IMR-90 (cell line): Measurements from ENCODE around the gene FOXK2. TPM values are rescaled to one million over a fixed set of nuclear protein-coding genes. Genes with fewer than 3 reads are reported as not detected.

Experiments
- ATAC-seq: fragments of 200-7000 bp; cut with Tn5 transposase; 2 replicates; pipeline ENCODE4 v1.9.1; 2020; ENCODE audit warnings: low read depth, mild to moderate bottlenecking, moderate library complexity
- BruUV-seq: library from RNA; stranded (reverse); fragments of 400-500 nt; replicated peaks from 2 replicates; lab custom pipeline; 2021; lab: Mats Ljungman, UMichigan
- CTCF ChIA-PET: fragments of 300-600 bp; formaldehyde crosslinking; extraction: SDS; loops from one replicate; lab custom pipeline; 2021; ENCODE audit warnings: antibody characterized with exemption; lab: Yijun Ruan, JAX
- POLR2A ChIA-PET: fragments of 300-600 bp; sonication (Branson Sonifier 250); formaldehyde crosslinking; loops from one replicate; lab custom pipeline; 2022; ENCODE audit warnings: antibody characterized with exemption; ENCODE audit not compliant: unreplicated experiment; lab: Charles Lee
- DNase-seq: peaks from one replicate; pipeline ENCODE4 v3.0.0; 2013
- H2AFZ ChIP-seq: replicated peaks from 2 replicates; pipeline ENCODE3; 2013; ENCODE audit warnings: low read length, mild to moderate bottlenecking; ENCODE audit not compliant: poor library complexity
- H2AK5ac ChIP-seq: 2 replicates; pipeline ENCODE4 v1.6.1; 2013; ENCODE audit warnings: low read depth, low read length, inconsistent platforms
- H2AK9ac ChIP-seq: replicated peaks from 2 replicates; pipeline ENCODE3; 2013; ENCODE audit warnings: mild to moderate bottlenecking, low read depth, low read length, moderate library complexity; ENCODE audit not compliant: poor library complexity
- H2BK120ac ChIP-seq: 2 replicates; pipeline ENCODE4 v1.6.1; 2013; ENCODE audit warnings: low read depth, low read length, inconsistent platforms
- H2BK15ac ChIP-seq: 3 replicates; pipeline ENCODE4 v1.6.1; 2013; ENCODE audit warnings: low read depth, low read length, inconsistent platforms
- H2BK20ac ChIP-seq: 2 replicates; pipeline ENCODE4 v1.6.1; 2013; ENCODE audit warnings: low read depth, mild to moderate bottlenecking, inconsistent platforms, low read length, moderate library complexity
- H2BK5ac ChIP-seq: 2 replicates; pipeline ENCODE4 v1.6.1; 2013; ENCODE audit warnings: mild to moderate bottlenecking, low read depth, low read length, inconsistent platforms; ENCODE audit not compliant: poor library complexity, severe bottlenecking
- H3K14ac ChIP-seq: replicated peaks from 2 replicates; pipeline ENCODE4 v1.6.1; 2013; ENCODE audit warnings: low read depth, low read length, inconsistent platforms
- H3K18ac ChIP-seq: 2 replicates; pipeline ENCODE4 v1.6.1; 2013; ENCODE audit warnings: low read depth, low read length, control low read depth
- H3K23ac ChIP-seq: 2 replicates; pipeline ENCODE4 v1.6.1; 2013; ENCODE audit warnings: low read depth, low read length, inconsistent platforms
- H3K27ac ChIP-seq: 2 replicates; pipeline ENCODE4 v1.5.1; 2013; ENCODE audit warnings: mild to moderate bottlenecking, control low read depth, low read length; ENCODE audit not compliant: insufficient read depth
- H3K27me3 ChIP-seq: 2 replicates; pipeline ENCODE4 v1.6.1; 2013; ENCODE audit warnings: low read length; ENCODE audit not compliant: control insufficient read depth, insufficient read depth
- H3K36me3 ChIP-seq: 2 replicates; pipeline ENCODE4 v1.6.1; 2013; ENCODE audit warnings: low read length, mixed read lengths; ENCODE audit not compliant: control insufficient read depth, insufficient read depth
- H3K4ac ChIP-seq: 2 replicates; pipeline ENCODE4 v1.6.1; 2013; ENCODE audit warnings: low read depth, low read length, inconsistent platforms
- H3K4me1 ChIP-seq: 2 replicates; pipeline ENCODE4 v1.6.1; 2013; ENCODE audit warnings: low read length, mixed read lengths; ENCODE audit not compliant: control insufficient read depth, insufficient read depth
- H3K4me2 ChIP-seq: 2 replicates; pipeline ENCODE4 v1.6.1; 2013; ENCODE audit warnings: low read depth, mild to moderate bottlenecking, control low read depth, low read length, moderate library complexity
- H3K4me3 ChIP-seq: 2 replicates; pipeline ENCODE4 v1.5.1; 2013; ENCODE audit warnings: low read depth, mild to moderate bottlenecking, control low read depth, low read length, moderate library complexity; ENCODE audit not compliant: insufficient read depth
- H3K56ac ChIP-seq: 2 replicates; pipeline ENCODE4 v1.6.1; 2013; ENCODE audit warnings: low read length, inconsistent platforms; ENCODE audit not compliant: insufficient read depth; ENCODE audit errors: extremely low read depth
- H3K79me1 ChIP-seq, 2 experiments: 2 replicates each; pipeline ENCODE4 v1.6.1; 2013; ENCODE audit warnings: low read length in 2 of 2, inconsistent platforms in 1 of 2, low read depth in 1 of 2
- H3K9ac ChIP-seq: 2 replicates; pipeline ENCODE4 v1.6.1; 2013; ENCODE audit warnings: low read depth, low read length, control low read depth
- H3K9me1 ChIP-seq: 2 replicates; pipeline ENCODE4 v1.6.1; 2013; ENCODE audit warnings: low read length, inconsistent platforms; ENCODE audit not compliant: insufficient read depth
- H3K9me3 ChIP-seq: 2 replicates; pipeline ENCODE4 v1.6.1; 2013; ENCODE audit warnings: low read length; ENCODE audit not compliant: control insufficient read depth, insufficient read depth
- H4K20me1 ChIP-seq: 2 replicates; pipeline ENCODE4 v1.6.1; 2013; ENCODE audit warnings: low read length, inconsistent platforms; ENCODE audit not compliant: insufficient read depth
- H4K5ac ChIP-seq: 2 replicates; pipeline ENCODE4 v1.6.1; 2013; ENCODE audit warnings: mild to moderate bottlenecking, low read depth, low read length, control low read depth
- H4K8ac ChIP-seq, 2 experiments: 2 replicates each; pipeline ENCODE4 v1.6.1; 2013; ENCODE audit warnings: low read depth in 2 of 2, low read length in 2 of 2, control low read depth in 1 of 2, inconsistent platforms in 1 of 2
- H4K91ac ChIP-seq: 2 replicates; pipeline ENCODE4 v1.6.1; 2013; ENCODE audit warnings: low read depth, low read length, inconsistent platforms; ENCODE audit not compliant: insufficient read depth
- BHLHE40 ChIP-seq: fragments of 150-350 bp; IDR thresholded peaks from 2 replicates; pipeline ENCODE4 v1.6.1; 2016; ENCODE audit warnings: mild to moderate bottlenecking, low read depth, low read length
- CEBPB ChIP-seq: IDR thresholded peaks from 2 replicates; pipeline ENCODE4 v1.6.1; 2012; ENCODE audit warnings: low read depth, low read length, improper control_type of control experiment
- FOS ChIP-seq: fragments of 150-350 bp; IDR thresholded peaks from 2 replicates; pipeline ENCODE4 v1.6.1; 2016; ENCODE audit warnings: low read depth, low read length
- MAZ ChIP-seq: IDR thresholded peaks from 2 replicates; pipeline ENCODE4 v1.6.1; 2012; ENCODE audit warnings: low read depth, mild to moderate bottlenecking, low read length, improper control_type of control experiment, moderate library complexity, borderline replicate concordance
- MXI1 ChIP-seq: IDR thresholded peaks from 2 replicates; pipeline ENCODE4 v1.6.1; 2012; ENCODE audit warnings: low read depth, mild to moderate bottlenecking, low read length, moderate library complexity, borderline replicate concordance
- NFE2L2 ChIP-seq: fragments of 150-350 bp; IDR thresholded peaks from 2 replicates; pipeline ENCODE4 v1.6.1; 2016; ENCODE audit warnings: low read depth, mild to moderate bottlenecking, low read length
- POLR2A ChIP-seq: IDR thresholded peaks from 2 replicates; pipeline ENCODE4 v1.6.1; 2012; ENCODE audit warnings: mild to moderate bottlenecking, low read depth, low read length
- RAD21 ChIP-seq: IDR thresholded peaks from 2 replicates; pipeline ENCODE4 v1.6.1; 2012; ENCODE audit warnings: low read length, improper control_type of control experiment
- RCOR1 ChIP-seq: IDR thresholded peaks from 2 replicates; pipeline ENCODE4 v1.6.1; 2012; ENCODE audit warnings: mild to moderate bottlenecking, low read length, improper control_type of control experiment; ENCODE audit not compliant: insufficient replicate concordance
- RFX5 ChIP-seq: IDR thresholded peaks from 2 replicates; pipeline ENCODE4 v1.8.0; 2012; ENCODE audit warnings: low read depth, mild to moderate bottlenecking, low read length, moderate library complexity
- WGBS, 2 experiments: methylation state at CpG; one replicate each; pipeline versions ENCODE4 v1.1.5 to v1.1.7; 2013; ENCODE audit warnings: missing lambda C conversion rate in 2 of 2; ENCODE audit not compliant: insufficient read length in 1 of 2; ENCODE audit errors: extremely low coverage in 2 of 2; 5-methylcytosine and 5-hydroxymethylcytosine counted together
- dilution Hi-C: fragments of 300-500 bp; cut with HindIII; formaldehyde crosslinking; loops from one replicate; pipeline ENCODE4 v1.14.3; 2018; ENCODE audit warnings: low sequenced_read_pairs; ENCODE audit not compliant: unreplicated experiment
- in situ Hi-C: fragments of 300-500 bp; cut with MboI; formaldehyde crosslinking; loops from 3 replicates; pipeline ENCODE4 v1.14.3; 2019; ENCODE audit warnings: low sequenced_read_pairs, inconsistent platforms, mixed read lengths
- intact Hi-C: fragments of 100-400 bp; cut with micrococcal nuclease; formaldehyde crosslinking; loops from 2 replicates; pipeline ENCODE4 v1.10.0; 2022
- polyA plus RNA-seq, 3 experiments: library from polyadenylated mRNA; depleted of rRNA; stranded (reverse); fragments of >200 nt; gene quantifications; 2 replicates each; pipeline ENCODE4 v1.2.3, GENCODE V29; 2012; ENCODE audit warnings: low replicate concordance in 1 of 3
- total RNA-seq: library from RNA; depleted of rRNA; stranded (reverse); fragments of >200 nt; gene quantifications from 2 replicates; pipeline ENCODE4 v1.2.3, GENCODE V29; 2012
- TF ChIP-seq, protein P1 (sequence below): conservative IDR thresholded peaks from 2 replicates; pipeline ENCODE4 v1.5.1; 2012; ENCODE audit warnings: mild to moderate bottlenecking, low read depth, low read length, improper control_type of control experiment
- TF ChIP-seq, protein P2 (sequence below): fragments of 150-350 bp; IDR thresholded peaks from 2 replicates; pipeline ENCODE4 v1.6.1; 2017; ENCODE audit warnings: mild to moderate bottlenecking, antibody characterized with exemption, low read length, low read depth

Gene FOXK2
- total and polyA plus RNA-seq, 2 of the 4 experiments (the other 2 are of a cell fraction): 12.5 to 20.0 TPM

DNA sequence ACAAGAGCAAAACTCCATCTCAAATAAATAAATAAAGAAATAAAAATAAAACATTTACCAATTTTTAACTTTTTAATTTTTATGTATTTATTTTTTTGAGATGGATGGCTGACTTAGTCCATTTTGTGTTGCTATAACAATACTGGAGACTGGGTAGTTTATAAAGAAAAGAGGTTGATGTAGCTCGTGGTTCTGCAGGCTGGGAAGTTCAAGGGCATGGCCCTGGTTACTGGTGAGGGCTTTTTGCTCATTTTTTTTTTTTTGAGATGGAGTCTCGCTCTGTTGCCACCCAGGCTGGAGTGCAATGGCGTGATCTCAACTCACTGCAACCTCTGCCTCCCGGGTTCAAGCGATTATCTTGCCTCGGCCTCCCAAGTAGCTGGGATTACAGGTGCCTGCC is 14.2 kb upstream of the FOXK2 start:
- no peak overlapping the region for H3K4ac ChIP-seq
- 100% methylated on average over 3 of the region's 6 CpGs; no CpG with 5 or more reads in 1 of the 2 experiments for WGBS, 2 experiments
- ATAC-seq: no peak
- H2AFZ ChIP-seq: no peak overlapping the region
- peaks cover 2% of the 10 kb centered on the region for H3K4me1 ChIP-seq
- no peaks in the 10 kb centered on the region for H3K36me3 ChIP-seq
- H3K56ac ChIP-seq: no peak overlapping the region
- TF ChIP-seq RFX5: no peak
- TF ChIP-seq FOS: no peak
- TF ChIP-seq RCOR1: no peak
- TF ChIP-seq, protein P1, sequence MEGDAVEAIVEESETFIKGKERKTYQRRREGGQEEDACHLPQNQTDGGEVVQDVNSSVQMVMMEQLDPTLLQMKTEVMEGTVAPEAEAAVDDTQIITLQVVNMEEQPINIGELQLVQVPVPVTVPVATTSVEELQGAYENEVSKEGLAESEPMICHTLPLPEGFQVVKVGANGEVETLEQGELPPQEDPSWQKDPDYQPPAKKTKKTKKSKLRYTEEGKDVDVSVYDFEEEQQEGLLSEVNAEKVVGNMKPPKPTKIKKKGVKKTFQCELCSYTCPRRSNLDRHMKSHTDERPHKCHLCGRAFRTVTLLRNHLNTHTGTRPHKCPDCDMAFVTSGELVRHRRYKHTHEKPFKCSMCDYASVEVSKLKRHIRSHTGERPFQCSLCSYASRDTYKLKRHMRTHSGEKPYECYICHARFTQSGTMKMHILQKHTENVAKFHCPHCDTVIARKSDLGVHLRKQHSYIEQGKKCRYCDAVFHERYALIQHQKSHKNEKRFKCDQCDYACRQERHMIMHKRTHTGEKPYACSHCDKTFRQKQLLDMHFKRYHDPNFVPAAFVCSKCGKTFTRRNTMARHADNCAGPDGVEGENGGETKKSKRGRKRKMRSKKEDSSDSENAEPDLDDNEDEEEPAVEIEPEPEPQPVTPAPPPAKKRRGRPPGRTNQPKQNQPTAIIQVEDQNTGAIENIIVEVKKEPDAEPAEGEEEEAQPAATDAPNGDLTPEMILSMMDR: no peak
- TF ChIP-seq, protein P2, sequence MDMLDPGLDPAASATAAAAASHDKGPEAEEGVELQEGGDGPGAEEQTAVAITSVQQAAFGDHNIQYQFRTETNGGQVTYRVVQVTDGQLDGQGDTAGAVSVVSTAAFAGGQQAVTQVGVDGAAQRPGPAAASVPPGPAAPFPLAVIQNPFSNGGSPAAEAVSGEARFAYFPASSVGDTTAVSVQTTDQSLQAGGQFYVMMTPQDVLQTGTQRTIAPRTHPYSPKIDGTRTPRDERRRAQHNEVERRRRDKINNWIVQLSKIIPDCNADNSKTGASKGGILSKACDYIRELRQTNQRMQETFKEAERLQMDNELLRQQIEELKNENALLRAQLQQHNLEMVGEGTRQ: no peak
- TF ChIP-seq CEBPB: no peak
- TF ChIP-seq MXI1: no peak
- no peak for TF ChIP-seq NFE2L2
- TF ChIP-seq RAD21: no peak
- TF ChIP-seq POLR2A: no peak
- no peak for TF ChIP-seq MAZ
- TF ChIP-seq BHLHE40: no peak
- no peak overlapping the region for H3K18ac ChIP-seq
- intact Hi-C loops: no loop called here
- in situ Hi-C loops: no loop called here
- H3K4me2 ChIP-seq: no peak overlapping the region
- H3K9me3 ChIP-seq: no peaks in the 10 kb centered on the region
- no peaks in the 10 kb centered on the region for H3K9me1 ChIP-seq
- H4K91ac ChIP-seq: no peak overlapping the region
- H2BK15ac ChIP-seq: no peak overlapping the region
- H2BK20ac ChIP-seq: no peak overlapping the region
- POLR2A ChIA-PET: no interaction called here
- no peak overlapping the region for H2BK5ac ChIP-seq
- no peak overlapping the region for H4K5ac ChIP-seq
- no peak overlapping the region for H2AK5ac ChIP-seq
- CTCF ChIA-PET: no interaction called here
- no peak overlapping the region for H2BK120ac ChIP-seq
- no peak for DNase-seq
- BruUV-seq: no TSS peak
- no peak overlapping the region for H3K23ac ChIP-seq
- H4K8ac ChIP-seq: no peak overlapping the region
- H4K20me1 ChIP-seq: no peaks in the 10 kb centered on the region
- H3K27me3 ChIP-seq: no peaks in the 10 kb centered on the region; the same call in 1 of the 2 replicates
- H3K4me3 ChIP-seq: no peak overlapping the region
- dilution Hi-C loops: no loop called here
- H2AK9ac ChIP-seq: no peak overlapping the region
- H3K27ac ChIP-seq: no peak overlapping the region
- no peak overlapping the region for H3K14ac ChIP-seq
- H3K79me1 ChIP-seq: no peaks in the 10 kb centered on the region
- H3K9ac ChIP-seq: no peak overlapping the region
